K562 (cell line): Measurements from ENCODE around the gene MGAT4C. TPM values are rescaled to one million over a fixed set of nuclear protein-coding genes. Genes with fewer than 3 reads are reported as not detected.

Experiments
- ATAC-seq: fragments of 200-7000 bp; cut with Tn5 transposase; 3 replicates; pipeline ENCODE4 v1.9.1; 2020; ENCODE audit warnings: moderate library complexity
- BruUV-seq: library from RNA; stranded (reverse); fragments of 400-500 nt; replicated peaks from 2 replicates; lab custom pipeline; 2021; lab: Mats Ljungman, UMichigan
- CTCF ChIA-PET: fragments of 300-600 bp; formaldehyde crosslinking; extraction: SDS; loops from one replicate; lab custom pipeline; 2021; ENCODE audit warnings: low intra/inter-chr PET ratio; lab: Yijun Ruan, JAX
- POLR2A ChIA-PET: fragments of 300-600, 350-650 bp; sonication (Branson Sonifier 250); formaldehyde crosslinking; extraction: SDS; loops from one replicate; lab custom pipeline; 2021; ENCODE audit warnings: antibody characterized with exemption, inconsistent platforms; lab: Yijun Ruan, JAX
- DNase-seq, 4 experiments: peaks; one replicate each; pipeline versions ENCODE4 v3.0.0 to v3.0.0-alpha.2; 2011 to 2018; ENCODE audit warnings: low spot score in 3 of 4, mixed read lengths in 3 of 4; ENCODE audit errors: extremely low read depth in 1 of 4
- FAIRE-seq: peaks from 2 replicates; lab custom pipeline; 2011; peaks lifted over from hg19 to GRCh38; lab: Jason Lieb, UNC
- H2AFZ ChIP-seq: 2 replicates; pipeline ENCODE4 v1.6.0; 2011; ENCODE audit warnings: low read depth, low read length, control low read depth, inconsistent platforms
- H3K27ac ChIP-seq: fragments of 200-600 bp; 3 replicates; pipeline ENCODE4 v1.8.0; 2011; ENCODE audit warnings: low read depth, mild to moderate bottlenecking, control low read depth, inconsistent platforms, low read length, moderate library complexity, mixed read lengths; ENCODE audit errors: extremely low read depth
- H3K27me3 ChIP-seq, 2 experiments: fragments of 300-600 bp in 1 of 2; 2 replicates in 1 of 2; 3 replicates in 1 of 2; pipeline versions ENCODE4 v1.6.0 to v1.8.0; 2011; ENCODE audit warnings: inconsistent platforms in 2 of 2, low read length in 2 of 2, mild to moderate bottlenecking in 1 of 2, mixed read lengths in 1 of 2, moderate library complexity in 1 of 2; ENCODE audit not compliant: control insufficient read depth in 2 of 2, insufficient read depth in 2 of 2
- H3K36me3 ChIP-seq: fragments of 300-600 bp; 3 replicates; pipeline ENCODE4 v1.8.0; 2011; ENCODE audit warnings: mild to moderate bottlenecking, low read length, inconsistent platforms; ENCODE audit not compliant: control insufficient read depth, insufficient read depth
- H3K4me1 ChIP-seq, 2 experiments: fragments of 200-600 bp in 1 of 2; replicated peaks in 1 of 2; 2 replicates in 1 of 2; 3 replicates in 1 of 2; pipeline versions ENCODE4 v1.5.1 to v1.8.0; 2011; ENCODE audit warnings: inconsistent platforms in 2 of 2, low read length in 2 of 2, mild to moderate bottlenecking in 1 of 2, mixed read lengths in 1 of 2, moderate library complexity in 1 of 2; ENCODE audit not compliant: control insufficient read depth in 2 of 2, insufficient read depth in 2 of 2
- H3K4me2 ChIP-seq: 2 replicates; pipeline ENCODE4 v1.6.1; 2011; ENCODE audit warnings: low read length, control low read depth, inconsistent platforms, mixed read lengths; ENCODE audit not compliant: insufficient read depth
- H3K4me3 ChIP-seq: fragments of 200-600 bp; sonication (generic), shearing (Covaris generic); 2 replicates; pipeline ENCODE4 v1.5.1; 2016; ENCODE audit warnings: control low read depth, inconsistent platforms
- H3K79me2 ChIP-seq: fragments of 200-600 bp; 3 replicates; pipeline ENCODE4 v1.8.0; 2011; ENCODE audit warnings: low read length, inconsistent platforms; ENCODE audit not compliant: control insufficient read depth, insufficient read depth
- H3K9ac ChIP-seq, 2 experiments: 2 replicates each; pipeline versions ENCODE4 v1.6.0 to v1.6.1; 2011; ENCODE audit warnings: low read depth in 2 of 2, low read length in 2 of 2, control low read depth in 1 of 2, inconsistent platforms in 1 of 2, mild to moderate bottlenecking in 1 of 2, mixed read lengths in 1 of 2; ENCODE audit not compliant: insufficient read depth in 1 of 2
- H3K9me1 ChIP-seq: one replicate; pipeline ENCODE4 v1.6.0; 2011; ENCODE audit warnings: inconsistent platforms, mild to moderate bottlenecking, low read length, moderate library complexity; ENCODE audit not compliant: control insufficient read depth, insufficient read depth
- H3K9me3 ChIP-seq: replicated peaks from 2 replicates; pipeline ENCODE4 v1.5.1; 2011; ENCODE audit warnings: low read depth, low read length, inconsistent platforms; ENCODE audit not compliant: control insufficient read depth, insufficient read depth
- H4K20me1 ChIP-seq: replicated peaks from 2 replicates; pipeline ENCODE4 v1.6.1; 2011; ENCODE audit warnings: low read length, inconsistent platforms, mixed read lengths; ENCODE audit not compliant: control insufficient read depth, insufficient read depth
- JUND ChIP-seq, 2 experiments: IDR thresholded peaks; 2 replicates in 1 of 2; 3 replicates in 1 of 2; pipeline ENCODE4 v1.6.1; 2011; ENCODE audit warnings: borderline replicate concordance in 2 of 2, low read depth in 2 of 2, low read length in 2 of 2, improper control_type of control experiment in 1 of 2, missing biosample characterization in 1 of 2, missing genetic modification characterization in 1 of 2, missing genetic modification reagents in 1 of 2
- KDM4B ChIP-seq, 2 experiments: fragments of 450-650 bp in 1 of 2; sonication (generic) in 1 of 2; IDR thresholded peaks; 2 replicates each; pipeline ENCODE4 v1.6.1; 2016 to 2017; ENCODE audit warnings: borderline replicate concordance in 2 of 2, antibody characterized with exemption in 1 of 2, low read depth in 1 of 2, mild to moderate bottlenecking in 1 of 2
- PML ChIP-seq: IDR thresholded peaks from 2 replicates; pipeline ENCODE4 v1.6.1; 2012; ENCODE audit warnings: low read length, inconsistent platforms
- PYGO2 ChIP-seq: fragments of 450-650 bp; IDR thresholded peaks from 2 replicates; pipeline ENCODE4 v1.6.1; 2016; ENCODE audit warnings: mild to moderate bottlenecking, missing genetic modification characterization, moderate library complexity, missing compliant biosample characterization
- ZNF239 ChIP-seq: fragments of 250-450 bp; sonication (Bioruptor Pico); IDR thresholded peaks from 2 replicates; pipeline ENCODE4 v1.4.0; 2020; ENCODE audit warnings: mild to moderate bottlenecking
- ZNF253 ChIP-seq: fragments of 250-450 bp; sonication (Bioruptor Pico); conservative IDR thresholded peaks from 2 replicates; pipeline ENCODE4 v1.6.1; 2021; ENCODE audit warnings: mild to moderate bottlenecking
- WGBS: fragments of 100-300 bp; shearing (Covaris generic); methylation state at CpG from one replicate; pipeline ENCODE4 v1.1.6; 2016; ENCODE audit warnings: low coverage, mixed read lengths; ENCODE audit not compliant: insufficient coverage; ENCODE audit errors: missing lambda C conversion rate; 5-methylcytosine and 5-hydroxymethylcytosine counted together
- in situ Hi-C: fragments of 300-500 bp; cut with MboI; formaldehyde crosslinking; loops from 4 replicates; pipeline ENCODE4 v1.15.0; 2018; ENCODE audit warnings: inconsistent platforms, mixed read lengths
- intact Hi-C: fragments of 100-400 bp; cut with micrococcal nuclease; formaldehyde crosslinking; loops from 2 replicates; pipeline ENCODE4 v1.14.2; 2022
- polyA plus RNA-seq, 8 experiments: library from polyadenylated mRNA; depleted of rRNA in 4 of 8; stranded (reverse) in 5 of 8; unstranded in 3 of 8; fragments of >200 nt; fragmentation: Nextera tagmentation in 2 of 8; fragmentation: Illumina TruSeq in 1 of 8; extraction: Ambion mirVana in 2 of 8; extraction: Trizol in 1 of 8; gene quantifications; 2 replicates each; pipeline versions ENCODE4 v1.2.1 to v1.2.3, GENCODE V29; 2011 to 2014; ENCODE audit warnings: inconsistent platforms in 1 of 8, missing spikeins in 1 of 8
- total RNA-seq, 7 experiments: library from RNA; depleted of rRNA in 6 of 7; stranded (reverse); fragments of >200 nt in 6 of 7; fragmentation: Illumina TruSeq in 2 of 7; extraction: Trizol in 2 of 7; gene quantifications; 2 replicates each; pipeline versions ENCODE4 v1.2.1 to v1.2.3, GENCODE V29; 2011 to 2021; ENCODE audit warnings: low replicate concordance in 1 of 7
- TF ChIP-seq, protein P1 (sequence below): fragments of 250-450 bp; sonication (Bioruptor Pico); IDR thresholded peaks from 2 replicates; pipeline ENCODE4 v1.5.0; 2021; ENCODE audit warnings: mild to moderate bottlenecking, borderline replicate concordance
- TF ChIP-seq, protein P2 (sequence below): sonication (generic); formaldehyde crosslinking; IDR thresholded peaks from 2 replicates; pipeline ENCODE4 v1.8.1; 2023; ENCODE audit warnings: mild to moderate bottlenecking, missing genetic modification reagents
- TF ChIP-seq, protein P3 (sequence below): fragments of 450-650 bp; IDR thresholded peaks from 2 replicates; pipeline ENCODE4 v1.6.1; 2016; ENCODE audit warnings: low read depth, mild to moderate bottlenecking, moderate library complexity
- TF ChIP-seq, protein P4 (sequence below): fragments of 450-650 bp; formaldehyde crosslinking; IDR thresholded peaks from 2 replicates; pipeline ENCODE4 v1.4.0; 2020; ENCODE audit warnings: mild to moderate bottlenecking, moderate library complexity
- TF ChIP-seq, protein P5 (sequence below): fragments of 250-450 bp; sonication (Bioruptor Pico); IDR thresholded peaks from 2 replicates; pipeline ENCODE4 v1.8.0; 2022; ENCODE audit warnings: moderate library complexity, mild to moderate bottlenecking, inconsistent platforms
- TF ChIP-seq, protein P6 (sequence below): IDR thresholded peaks from 2 replicates; pipeline ENCODE4 v1.6.1; 2011; ENCODE audit not compliant: insufficient read length; ENCODE audit errors: extremely low read depth

Gene MGAT4C
- total and polyA plus RNA-seq, 9 of the 15 experiments (the other 6 are each of a cell fraction or from before 2014, with no cell fraction given), result not detected

DNA sequence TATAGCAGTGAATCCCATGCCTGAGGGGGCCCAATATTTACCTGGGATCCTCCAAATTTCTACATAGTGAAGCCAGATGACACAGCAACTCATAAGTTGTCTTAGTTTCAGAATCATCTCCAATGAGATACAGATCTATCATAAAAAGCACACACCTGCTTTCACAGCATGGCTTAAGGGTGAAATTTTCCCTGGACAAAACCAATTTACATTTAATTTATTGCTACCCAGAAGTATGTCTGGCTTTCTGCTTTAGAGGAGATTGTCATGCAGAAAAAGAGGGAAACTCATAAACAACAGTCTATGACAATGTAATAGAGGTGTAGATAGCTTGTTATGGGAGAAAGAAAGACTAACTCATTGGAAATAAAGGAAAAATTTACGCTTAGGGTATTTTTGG lies 113.0 kb downstream of the MGAT4C start:
- no TSS peak for BruUV-seq
- 0% methylated on average over 1 of the region's 1 CpG for WGBS
- H3K79me2 ChIP-seq, result no peaks in the 10 kb centered on the region
- DNase-seq (no peak), FAIRE-seq (no peak), ATAC-seq (no peak)
- H2AFZ ChIP-seq, result no peak overlapping the region
- POLR2A ChIA-PET, result no interaction called here
- in situ Hi-C loops, result no loop called here
- no peak overlapping the region for H3K4me3 ChIP-seq
- intact Hi-C loops, result no loop called here
- H3K27me3 ChIP-seq, result no peaks in the 10 kb centered on the region
- H3K9me3 ChIP-seq, result no peaks in the 10 kb centered on the region
- no peak overlapping the region for H3K9ac ChIP-seq
- H3K36me3 ChIP-seq, result no peaks in the 10 kb centered on the region
- H3K9me1 ChIP-seq, result no peaks in the 10 kb centered on the region
- no peak overlapping the region for H3K27ac ChIP-seq
- CTCF ChIA-PET, result no interaction called here
- H3K4me2 ChIP-seq, result no peak overlapping the region
- H3K4me1 ChIP-seq, result no peaks in the 10 kb centered on the region
- no peaks in the 10 kb centered on the region for H4K20me1 ChIP-seq
- TF ChIP-seq, protein P1, sequence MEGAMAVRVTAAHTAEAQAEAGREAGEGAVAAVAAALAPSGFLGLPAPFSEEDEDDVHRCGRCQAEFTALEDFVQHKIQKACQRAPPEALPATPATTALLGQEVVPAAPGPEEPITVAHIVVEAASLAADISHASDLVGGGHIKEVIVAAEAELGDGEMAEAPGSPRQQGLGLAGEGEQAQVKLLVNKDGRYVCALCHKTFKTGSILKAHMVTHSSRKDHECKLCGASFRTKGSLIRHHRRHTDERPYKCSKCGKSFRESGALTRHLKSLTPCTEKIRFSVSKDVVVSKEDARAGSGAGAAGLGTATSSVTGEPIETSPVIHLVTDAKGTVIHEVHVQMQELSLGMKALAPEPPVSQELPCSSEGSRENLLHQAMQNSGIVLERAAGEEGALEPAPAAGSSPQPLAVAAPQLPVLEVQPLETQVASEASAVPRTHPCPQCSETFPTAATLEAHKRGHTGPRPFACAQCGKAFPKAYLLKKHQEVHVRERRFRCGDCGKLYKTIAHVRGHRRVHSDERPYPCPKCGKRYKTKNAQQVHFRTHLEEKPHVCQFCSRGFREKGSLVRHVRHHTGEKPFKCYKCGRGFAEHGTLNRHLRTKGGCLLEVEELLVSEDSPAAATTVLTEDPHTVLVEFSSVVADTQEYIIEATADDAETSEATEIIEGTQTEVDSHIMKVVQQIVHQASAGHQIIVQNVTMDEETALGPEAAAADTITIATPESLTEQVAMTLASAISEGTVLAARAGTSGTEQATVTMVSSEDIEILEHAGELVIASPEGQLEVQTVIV (CRISPR knock-in tag), result no peak
- TF ChIP-seq KDM4B (IDR thresholded peaks at IDR 0.05; ENCODE audit: borderline replicate concordance in 2 of 2, low read depth in 1 of 2) (no peak), ZNF239 (CRISPR knock-in tag) (no peak), JUND (IDR thresholded peaks at IDR 0.05; ENCODE audit: borderline replicate concordance, low read depth, low read length) (no peak), JUND (tag; IDR thresholded peaks at IDR 0.05; ENCODE audit: borderline replicate concordance, low read depth, low read length) (no peak), PML (no peak), ZNF253 (CRISPR knock-in tag) (no peak), PYGO2 (tag) (no peak)
- TF ChIP-seq, protein P2, sequence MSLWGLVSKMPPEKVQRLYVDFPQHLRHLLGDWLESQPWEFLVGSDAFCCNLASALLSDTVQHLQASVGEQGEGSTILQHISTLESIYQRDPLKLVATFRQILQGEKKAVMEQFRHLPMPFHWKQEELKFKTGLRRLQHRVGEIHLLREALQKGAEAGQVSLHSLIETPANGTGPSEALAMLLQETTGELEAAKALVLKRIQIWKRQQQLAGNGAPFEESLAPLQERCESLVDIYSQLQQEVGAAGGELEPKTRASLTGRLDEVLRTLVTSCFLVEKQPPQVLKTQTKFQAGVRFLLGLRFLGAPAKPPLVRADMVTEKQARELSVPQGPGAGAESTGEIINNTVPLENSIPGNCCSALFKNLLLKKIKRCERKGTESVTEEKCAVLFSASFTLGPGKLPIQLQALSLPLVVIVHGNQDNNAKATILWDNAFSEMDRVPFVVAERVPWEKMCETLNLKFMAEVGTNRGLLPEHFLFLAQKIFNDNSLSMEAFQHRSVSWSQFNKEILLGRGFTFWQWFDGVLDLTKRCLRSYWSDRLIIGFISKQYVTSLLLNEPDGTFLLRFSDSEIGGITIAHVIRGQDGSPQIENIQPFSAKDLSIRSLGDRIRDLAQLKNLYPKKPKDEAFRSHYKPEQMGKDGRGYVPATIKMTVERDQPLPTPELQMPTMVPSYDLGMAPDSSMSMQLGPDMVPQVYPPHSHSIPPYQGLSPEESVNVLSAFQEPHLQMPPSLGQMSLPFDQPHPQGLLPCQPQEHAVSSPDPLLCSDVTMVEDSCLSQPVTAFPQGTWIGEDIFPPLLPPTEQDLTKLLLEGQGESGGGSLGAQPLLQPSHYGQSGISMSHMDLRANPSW (CRISPR knock-in tag), result no peak
- TF ChIP-seq, protein P3, sequence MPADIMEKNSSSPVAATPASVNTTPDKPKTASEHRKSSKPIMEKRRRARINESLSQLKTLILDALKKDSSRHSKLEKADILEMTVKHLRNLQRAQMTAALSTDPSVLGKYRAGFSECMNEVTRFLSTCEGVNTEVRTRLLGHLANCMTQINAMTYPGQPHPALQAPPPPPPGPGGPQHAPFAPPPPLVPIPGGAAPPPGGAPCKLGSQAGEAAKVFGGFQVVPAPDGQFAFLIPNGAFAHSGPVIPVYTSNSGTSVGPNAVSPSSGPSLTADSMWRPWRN, result no peak
- TF ChIP-seq, protein P4, sequence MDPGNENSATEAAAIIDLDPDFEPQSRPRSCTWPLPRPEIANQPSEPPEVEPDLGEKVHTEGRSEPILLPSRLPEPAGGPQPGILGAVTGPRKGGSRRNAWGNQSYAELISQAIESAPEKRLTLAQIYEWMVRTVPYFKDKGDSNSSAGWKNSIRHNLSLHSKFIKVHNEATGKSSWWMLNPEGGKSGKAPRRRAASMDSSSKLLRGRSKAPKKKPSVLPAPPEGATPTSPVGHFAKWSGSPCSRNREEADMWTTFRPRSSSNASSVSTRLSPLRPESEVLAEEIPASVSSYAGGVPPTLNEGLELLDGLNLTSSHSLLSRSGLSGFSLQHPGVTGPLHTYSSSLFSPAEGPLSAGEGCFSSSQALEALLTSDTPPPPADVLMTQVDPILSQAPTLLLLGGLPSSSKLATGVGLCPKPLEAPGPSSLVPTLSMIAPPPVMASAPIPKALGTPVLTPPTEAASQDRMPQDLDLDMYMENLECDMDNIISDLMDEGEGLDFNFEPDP (CRISPR knock-in tag), result no peak
- TF ChIP-seq, protein P5, sequence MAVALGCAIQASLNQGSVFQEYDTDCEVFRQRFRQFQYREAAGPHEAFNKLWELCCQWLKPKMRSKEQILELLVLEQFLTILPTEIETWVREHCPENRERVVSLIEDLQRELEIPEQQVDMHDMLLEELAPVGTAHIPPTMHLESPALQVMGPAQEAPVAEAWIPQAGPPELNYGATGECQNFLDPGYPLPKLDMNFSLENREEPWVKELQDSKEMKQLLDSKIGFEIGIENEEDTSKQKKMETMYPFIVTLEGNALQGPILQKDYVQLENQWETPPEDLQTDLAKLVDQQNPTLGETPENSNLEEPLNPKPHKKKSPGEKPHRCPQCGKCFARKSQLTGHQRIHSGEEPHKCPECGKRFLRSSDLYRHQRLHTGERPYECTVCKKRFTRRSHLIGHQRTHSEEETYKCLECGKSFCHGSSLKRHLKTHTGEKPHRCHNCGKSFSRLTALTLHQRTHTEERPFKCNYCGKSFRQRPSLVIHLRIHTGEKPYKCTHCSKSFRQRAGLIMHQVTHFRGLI (CRISPR knock-in tag), result no peak
- TF ChIP-seq, protein P6, sequence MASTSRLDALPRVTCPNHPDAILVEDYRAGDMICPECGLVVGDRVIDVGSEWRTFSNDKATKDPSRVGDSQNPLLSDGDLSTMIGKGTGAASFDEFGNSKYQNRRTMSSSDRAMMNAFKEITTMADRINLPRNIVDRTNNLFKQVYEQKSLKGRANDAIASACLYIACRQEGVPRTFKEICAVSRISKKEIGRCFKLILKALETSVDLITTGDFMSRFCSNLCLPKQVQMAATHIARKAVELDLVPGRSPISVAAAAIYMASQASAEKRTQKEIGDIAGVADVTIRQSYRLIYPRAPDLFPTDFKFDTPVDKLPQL, result no peak
